Measurements from ENCODE around the gene PPP1R13L. TPM values are rescaled to one million over a fixed set of nuclear protein-coding genes. Genes with fewer than 3 reads are reported as not detected.
A peak's percentile ranks its signal among the peaks of the same experiment; 100 is the strongest.

PPP1R13L gene
- total RNA-seq, 2 experiments from 2014 or later, result 11.8 to 13.4 TPM

GRCh38 chr19:45358213-45358792 is 46.6 kb downstream of the PPP1R13L start:
- no peak for ATAC-seq
- Mint-ChIP-seq H3K4me1 (ENCODE audit: low read depth) (no peaks in the 10 kb centered on the region), H3K36me3 (ENCODE audit: low read depth) (peaks cover 23% of the 10 kb centered on the region), H3K27me3 (ENCODE audit: low read depth) (no peaks in the 10 kb centered on the region), H3K27ac (no peak overlapping the region), H3K9me3 (ENCODE audit: insufficient read depth) (no peaks in the 10 kb centered on the region), H3K4me3 (no peak overlapping the region)
- ChIA-PET CTCF (interaction anchor here (0.8 kb wide), 1 partner anchor 11 kb away, joined by 3 read pairs; no protein-coding TSS in a partner anchor), POLR2A (no interaction called here)
- DNase-seq, result no peak

GRCh38 chr19:45357445-45357783 is 47.5 kb downstream of the PPP1R13L start:
- POLR2A ChIA-PET, result no interaction called here
- Mint-ChIP-seq H3K36me3 (ENCODE audit: low read depth) (peaks cover 23% of the 10 kb centered on the region), H3K9me3 (ENCODE audit: insufficient read depth) (no peaks in the 10 kb centered on the region), H3K4me3 (no peak overlapping the region), H3K27me3 (ENCODE audit: low read depth) (no peaks in the 10 kb centered on the region), H3K4me1 (ENCODE audit: low read depth) (no peaks in the 10 kb centered on the region), H3K27ac (no peak overlapping the region)
- ATAC-seq (no peak), DNase-seq (no peak)
- CTCF ChIA-PET, result interaction anchor here (0.8 kb wide), 1 partner anchor 12 kb away, joined by 3 read pairs; no protein-coding TSS in a partner anchor

- Mint-ChIP-seq H3K27me3 (ENCODE audit: low read depth) (no peaks in the 10 kb centered on the region), H3K9me3 (ENCODE audit: insufficient read depth) (no peaks in the 10 kb centered on the region), H3K4me3 (no peak overlapping the region), H3K4me1 (ENCODE audit: low read depth) (no peaks in the 10 kb centered on the region), H3K36me3 (ENCODE audit: low read depth) (peaks cover 23% of the 10 kb centered on the region), H3K27ac (no peak overlapping the region)
- no peak for ATAC-seq
- ChIA-PET POLR2A (no interaction called here), CTCF (no interaction called here)
- DNase-seq, result no peak
These were observed 48.0 kb downstream of the PPP1R13L start for GRCh38 chr19:45356760-45357444.

- H3K9me3 Mint-ChIP-seq (ENCODE audit: insufficient read depth), result no peaks in the 10 kb centered on the region
- no peak overlapping the region for H3K4me3 Mint-ChIP-seq
- ChIA-PET CTCF (no interaction called here), POLR2A (no interaction called here)
- H3K4me1 Mint-ChIP-seq (ENCODE audit: low read depth), result no peaks in the 10 kb centered on the region
- DNase-seq (no peak), ATAC-seq (no peak)
- no peak overlapping the region for H3K27ac Mint-ChIP-seq
- H3K27me3 Mint-ChIP-seq (ENCODE audit: low read depth), result no peaks in the 10 kb centered on the region
- peaks cover 22% of the 10 kb centered on the region for H3K36me3 Mint-ChIP-seq (ENCODE audit: low read depth)
These were observed 49.0 kb downstream of the PPP1R13L start for GRCh38 chr19:45355910-45356309.

- Mint-ChIP-seq H3K36me3 (ENCODE audit: low read depth) (peaks cover 24% of the 10 kb centered on the region), H3K27ac (no peak overlapping the region), H3K27me3 (ENCODE audit: low read depth) (no peaks in the 10 kb centered on the region), H3K4me1 (ENCODE audit: low read depth) (no peaks in the 10 kb centered on the region), H3K4me3 (no peak overlapping the region), H3K9me3 (ENCODE audit: insufficient read depth) (no peaks in the 10 kb centered on the region)
- no peak for ATAC-seq
- DNase-seq, result no peak
- ChIA-PET CTCF (no interaction called here), POLR2A (no interaction called here)
These were observed 49.5 kb downstream of the PPP1R13L start for GRCh38 chr19:45355402-45355801.

- ATAC-seq (no peak), DNase-seq (no peak)
- H3K9me3 Mint-ChIP-seq (ENCODE audit: insufficient read depth), result no peaks in the 10 kb centered on the region
- ChIA-PET POLR2A (no interaction called here), CTCF (no interaction called here)
- H3K27me3 Mint-ChIP-seq (ENCODE audit: low read depth), result no peaks in the 10 kb centered on the region
- peak overlapping the region; percentile 34 for H3K27ac Mint-ChIP-seq
- peaks cover 22% of the 10 kb centered on the region for H3K36me3 Mint-ChIP-seq (ENCODE audit: low read depth)
- H3K4me1 Mint-ChIP-seq (ENCODE audit: low read depth), result no peaks in the 10 kb centered on the region
- H3K4me3 Mint-ChIP-seq, result no peak overlapping the region
These were observed 50.5 kb downstream of the PPP1R13L start for GRCh38 chr19:45354241-45354842.

- Mint-ChIP-seq H3K9me3 (ENCODE audit: insufficient read depth) (no peaks in the 10 kb centered on the region), H3K4me1 (ENCODE audit: low read depth) (no peaks in the 10 kb centered on the region), H3K4me3 (no peak overlapping the region), H3K27me3 (ENCODE audit: low read depth) (no peaks in the 10 kb centered on the region), H3K27ac (no peak overlapping the region), H3K36me3 (ENCODE audit: low read depth) (peaks cover 20% of the 10 kb centered on the region)
- CTCF ChIA-PET, result no interaction called here
- POLR2A ChIA-PET, result no interaction called here
- DNase-seq, result no peak
- no peak for ATAC-seq
These were observed 51.7 kb downstream of the PPP1R13L start for GRCh38 chr19:45352914-45353796.

- DNase-seq, result no peak
- H3K27me3 Mint-ChIP-seq (ENCODE audit: low read depth), result no peaks in the 10 kb centered on the region
- ChIA-PET CTCF (no interaction called here), POLR2A (no interaction called here)
- H3K9me3 Mint-ChIP-seq (ENCODE audit: insufficient read depth), result no peaks in the 10 kb centered on the region
- no peak overlapping the region for H3K4me3 Mint-ChIP-seq
- H3K4me1 Mint-ChIP-seq (ENCODE audit: low read depth), result no peaks in the 10 kb centered on the region
- ATAC-seq, result no peak
- H3K27ac Mint-ChIP-seq, result no peak overlapping the region
- H3K36me3 Mint-ChIP-seq (ENCODE audit: low read depth), result peaks cover 20% of the 10 kb centered on the region
These were observed 52.4 kb downstream of the PPP1R13L start for GRCh38 chr19:45352471-45352870.

- no peak overlapping the region for H3K27ac Mint-ChIP-seq
- no peak for ATAC-seq
- H3K9me3 Mint-ChIP-seq (ENCODE audit: insufficient read depth), result no peaks in the 10 kb centered on the region
- no peaks in the 10 kb centered on the region for H3K4me1 Mint-ChIP-seq (ENCODE audit: low read depth)
- ChIA-PET CTCF (no interaction called here), POLR2A (interaction anchor here (0.8 kb wide), 1 partner anchor 15 kb away, joined by 3 read pairs; no protein-coding TSS in a partner anchor)
- DNase-seq, result no peak
- no peaks in the 10 kb centered on the region for H3K27me3 Mint-ChIP-seq (ENCODE audit: low read depth)
- no peak overlapping the region for H3K4me3 Mint-ChIP-seq
- peaks cover 20% of the 10 kb centered on the region for H3K36me3 Mint-ChIP-seq (ENCODE audit: low read depth)
These were observed 52.8 kb downstream of the PPP1R13L start for GRCh38 chr19:45352062-45352461.

- H3K27ac Mint-ChIP-seq, result no peak overlapping the region
- ChIA-PET CTCF (no interaction called here), POLR2A (interaction anchor here (0.6 to 0.8 kb wide), 2 partner anchors 15 to 79 kb away, joined by 3 read pairs; no protein-coding TSS in a partner anchor)
- no peak overlapping the region for H3K4me3 Mint-ChIP-seq
- no peaks in the 10 kb centered on the region for H3K9me3 Mint-ChIP-seq (ENCODE audit: insufficient read depth)
- peaks cover 17% of the 10 kb centered on the region for H3K36me3 Mint-ChIP-seq (ENCODE audit: low read depth)
- H3K4me1 Mint-ChIP-seq (ENCODE audit: low read depth), result no peaks in the 10 kb centered on the region
- ATAC-seq (no peak), DNase-seq (no peak)
- H3K27me3 Mint-ChIP-seq (ENCODE audit: low read depth), result no peaks in the 10 kb centered on the region
These were observed 53.4 kb downstream of the PPP1R13L start for GRCh38 chr19:45351401-45351952.

GRCh38 chr19:45350477-45351058 is 54.3 kb downstream of the PPP1R13L start:
- CTCF ChIA-PET, result no interaction called here
- H3K36me3 Mint-ChIP-seq (ENCODE audit: low read depth), result peaks cover 12% of the 10 kb centered on the region
- POLR2A ChIA-PET, result no interaction called here

More at GRCh38 chr19:45350477-45351058, 54.3 kb downstream of the PPP1R13L start:
- Mint-ChIP-seq H3K27me3 (ENCODE audit: low read depth) (peaks cover 4% of the 10 kb centered on the region), H3K27ac (no peak overlapping the region), H3K9me3 (ENCODE audit: insufficient read depth) (no peaks in the 10 kb centered on the region), H3K4me3 (no peak overlapping the region), H3K4me1 (ENCODE audit: low read depth) (no peaks in the 10 kb centered on the region)
- ATAC-seq (no peak), DNase-seq (no peak)
